Spleen (tissue), 11 donors: ENCODE measurements around the gene ERC1. TPM values are rescaled to one million over a fixed set of nuclear protein-coding genes. Genes with fewer than 3 reads are reported as not detected.

Source experiments
- DNase-seq: peaks from one replicate; pipeline ENCODE4 v3.0.0-alpha.2; 2020
- H3K27ac ChIP-seq, 8 donors: fragments of 200-600 bp; sonication (generic) in 7 of 8; 1 replicate in 4 of 8; 2 replicates in 4 of 8; pipeline versions ENCODE4 v1.5.0 to v1.8.0; 2016 to 2021; ENCODE audit warnings: inconsistent platforms in 4 of 8, mild to moderate bottlenecking in 4 of 8, moderate library complexity in 1 of 8
- H3K27me3 ChIP-seq, 7 donors: fragments of 200-600 bp; sonication (generic) in 6 of 7; replicated peaks in 1 of 7; 1 replicate in 4 of 7; 2 replicates in 3 of 7; pipeline versions ENCODE4 v1.5.0 to v1.8.0; 2016 to 2021; ENCODE audit warnings: inconsistent platforms in 3 of 7, mild to moderate bottlenecking in 1 of 7
- H3K36me3 ChIP-seq, 6 donors: fragments of 200-600 bp; sonication (generic) in 5 of 6; 1 replicate in 4 of 6; 2 replicates in 2 of 6; pipeline versions ENCODE4 v1.5.0 to v1.8.0; 2016 to 2021; ENCODE audit warnings: inconsistent platforms in 2 of 6
- H3K4me1 ChIP-seq, 6 donors: fragments of 200-600 bp; sonication (generic) in 5 of 6; 1 replicate in 3 of 6; 2 replicates in 3 of 6; pipeline versions ENCODE4 v1.5.0 to v1.8.0; 2016 to 2021; ENCODE audit warnings: inconsistent platforms in 3 of 6
- H3K4me3 ChIP-seq, 8 donors: fragments of 200-600 bp; sonication (generic) in 7 of 8; 1 replicate in 4 of 8; 2 replicates in 4 of 8; pipeline versions ENCODE4 v1.5.0 to v1.8.0; 2016 to 2021; ENCODE audit warnings: inconsistent platforms in 4 of 8, mild to moderate bottlenecking in 4 of 8, moderate library complexity in 2 of 8
- H3K9me3 ChIP-seq, 8 donors: fragments of 200-600 bp; sonication (generic) in 7 of 8; 1 replicate in 4 of 8; 2 replicates in 4 of 8; pipeline versions ENCODE4 v1.5.0 to v1.8.0; 2016 to 2021; ENCODE audit warnings: inconsistent platforms in 4 of 8
- POLR2A ChIP-seq, 3 donors: fragments of 450-650 bp; IDR thresholded peaks; one replicate each; pipeline ENCODE4 v1.5.1; 2017; ENCODE audit warnings: antibody characterized with exemption in 3 of 3, mild to moderate bottlenecking in 1 of 3
- POLR2AphosphoS5 ChIP-seq, 3 donors: sonication (generic); formaldehyde crosslinking; IDR thresholded peaks; one replicate each; pipeline ENCODE4 v1.5.1; 2017; ENCODE audit warnings: antibody characterized with exemption in 3 of 3
- WGBS, 5 donors: extraction: QIAGEN DNeasy Blood & Tissue Kit in 3 of 5; methylation state at CpG; one replicate each; pipeline versions ENCODE4 v1.1.5 to v1.1.7; 2013 to 2018; 5-methylcytosine and 5-hydroxymethylcytosine counted together
- intact Hi-C: fragments of 100-400 bp; cut with DNase I; formaldehyde crosslinking; loops from one replicate; pipeline ENCODE4 v1.15.0; 2023; ENCODE audit warnings: low total_unique reads
- polyA plus RNA-seq, 3 donors: library from polyadenylated mRNA; stranded (reverse); fragments of 200-250 nt; gene quantifications; one replicate each; pipeline ENCODE4 v1.2.1, GENCODE V29; 2013
- total RNA-seq, 7 donors: library from RNA; depleted of rRNA in 3 of 7; stranded (reverse); fragments of >200 nt in 3 of 7; fragmentation: NEBNext Ultra II Directional in 4 of 7; extraction: Animal tissue kit (Norgen Biotek cat#: 25700) in 4 of 7; gene quantifications; one replicate each; pipeline versions ENCODE4 v1.1.0 to v1.2.1, GENCODE V29; 2016 to 2021
- TF ChIP-seq, protein P1 (sequence below), 11 experiments: fragments of 200-600 bp in 7 of 11; fragments of 450-650 bp in 4 of 11; sonication (generic) in 4 of 11; IDR thresholded peaks in 8 of 11; conservative IDR thresholded peaks in 3 of 11; 1 replicate in 7 of 11; 2 replicates in 4 of 11; pipeline versions ENCODE4 v1.4.0 to v1.8.0; 2016 to 2021; ENCODE audit warnings: antibody characterized with exemption in 11 of 11, inconsistent platforms in 4 of 11, mild to moderate bottlenecking in 1 of 11
- donor health status: healthy with polysubstance abuse.
- donor health status: DM: no; HTN: no; CAD: no; lungs with moderate emphysema.
- donor health status: DM: no; HTN: no; CAD: no.
- donor health status: Bipolar disorder and iron deficiency.
- donor health status: healthy.
- donor health status: DM: no; HTN: no; CAD: no.
- donor health status: DM: yes; HTN: yes; CAD: no.

Gene ERC1
- total and polyA plus RNA-seq, 10 donors, result 1.2 to 73.4 (median 42.6) TPM

DNA sequence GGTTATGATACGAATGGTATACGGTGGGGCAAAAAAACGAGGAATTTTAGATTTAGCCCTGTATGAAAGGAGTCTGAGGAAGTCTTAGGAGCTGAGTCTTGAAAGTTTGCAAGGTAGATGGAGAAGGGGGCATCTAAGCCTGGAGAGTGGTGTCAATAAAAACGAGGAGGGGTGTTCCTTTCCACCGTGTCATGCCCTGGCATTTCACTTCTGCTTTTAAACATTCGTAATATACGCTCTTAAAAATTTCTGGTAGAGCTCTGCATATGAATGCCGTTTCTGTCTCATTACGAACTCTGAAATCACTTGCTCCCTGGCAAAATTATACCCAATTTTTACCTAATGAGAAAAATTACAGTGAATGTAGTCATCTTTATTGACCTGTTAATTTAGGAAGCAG, 170.2 kb downstream of the ERC1 start:
- TF ChIP-seq POLR2AphosphoS5 (IDR thresholded peaks at IDR 0.05), result no peak
- no peak for TF ChIP-seq POLR2A (IDR thresholded peaks at IDR 0.05)
- TF ChIP-seq, protein P1, sequence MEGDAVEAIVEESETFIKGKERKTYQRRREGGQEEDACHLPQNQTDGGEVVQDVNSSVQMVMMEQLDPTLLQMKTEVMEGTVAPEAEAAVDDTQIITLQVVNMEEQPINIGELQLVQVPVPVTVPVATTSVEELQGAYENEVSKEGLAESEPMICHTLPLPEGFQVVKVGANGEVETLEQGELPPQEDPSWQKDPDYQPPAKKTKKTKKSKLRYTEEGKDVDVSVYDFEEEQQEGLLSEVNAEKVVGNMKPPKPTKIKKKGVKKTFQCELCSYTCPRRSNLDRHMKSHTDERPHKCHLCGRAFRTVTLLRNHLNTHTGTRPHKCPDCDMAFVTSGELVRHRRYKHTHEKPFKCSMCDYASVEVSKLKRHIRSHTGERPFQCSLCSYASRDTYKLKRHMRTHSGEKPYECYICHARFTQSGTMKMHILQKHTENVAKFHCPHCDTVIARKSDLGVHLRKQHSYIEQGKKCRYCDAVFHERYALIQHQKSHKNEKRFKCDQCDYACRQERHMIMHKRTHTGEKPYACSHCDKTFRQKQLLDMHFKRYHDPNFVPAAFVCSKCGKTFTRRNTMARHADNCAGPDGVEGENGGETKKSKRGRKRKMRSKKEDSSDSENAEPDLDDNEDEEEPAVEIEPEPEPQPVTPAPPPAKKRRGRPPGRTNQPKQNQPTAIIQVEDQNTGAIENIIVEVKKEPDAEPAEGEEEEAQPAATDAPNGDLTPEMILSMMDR (IDR thresholded peaks at IDR 0.05 in 8 of 11, conservative IDR thresholded peaks at IDR 0.05 in 3 of 11), result no peak
- intact Hi-C loops, result no loop called here
- peaks cover 0 to 16% (median 0%) of the 10 kb centered on the region in 6 donors for H3K36me3 ChIP-seq
- H3K4me3 ChIP-seq, result no peak overlapping the region
- DNase-seq, result no peak
- H3K27me3 ChIP-seq, result no peaks in the 10 kb centered on the region
- H3K4me1 ChIP-seq, result peaks cover 0 to 12% (median 0%) of the 10 kb centered on the region in 6 donors
- H3K9me3 ChIP-seq, result no peaks in the 10 kb centered on the region
- 56 to 77% (median 66%) methylated on average over 9 of the region's 9 CpGs for WGBS, 5 donors
- H3K27ac ChIP-seq, result no peak overlapping the region

DNA sequence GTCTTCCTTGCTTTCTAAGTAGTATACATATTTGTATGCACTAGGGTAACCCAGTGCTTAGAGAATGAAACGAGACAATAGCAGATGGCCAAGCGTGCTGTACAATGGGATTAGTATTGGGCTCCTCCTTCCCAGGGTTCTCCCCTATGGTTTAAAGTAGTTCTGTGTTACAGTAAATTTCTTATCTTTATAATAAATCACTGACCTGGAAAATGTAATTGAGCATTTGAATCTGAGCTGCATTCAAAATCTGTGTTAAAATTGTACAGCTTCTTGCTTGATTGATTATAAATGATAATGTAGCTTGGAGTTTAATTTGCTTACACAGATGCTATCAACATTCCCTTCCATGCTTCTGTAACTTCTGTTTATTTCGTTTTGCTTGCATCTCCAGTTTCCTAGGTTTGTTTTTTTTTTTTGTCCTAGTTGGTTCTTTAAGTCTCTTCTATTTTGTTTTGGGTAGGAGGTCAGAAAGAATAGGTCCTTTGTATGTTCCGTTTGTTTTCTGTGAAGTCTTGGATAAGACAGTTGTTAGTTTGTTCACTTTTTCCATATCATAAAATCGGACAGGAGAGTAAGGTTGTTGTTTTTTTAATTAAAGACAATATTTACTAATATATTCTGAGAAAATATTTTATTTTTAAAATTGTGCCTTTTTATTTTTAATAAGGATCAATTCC, 171.2 kb downstream of the ERC1 start:
- no peak overlapping the region for H3K27ac ChIP-seq
- TF ChIP-seq POLR2A (IDR thresholded peaks at IDR 0.05) (no peak), POLR2AphosphoS5 (IDR thresholded peaks at IDR 0.05) (no peak)
- TF ChIP-seq, protein P1 (IDR thresholded peaks at IDR 0.05 in 8 of 11, conservative IDR thresholded peaks at IDR 0.05 in 3 of 11), result no peak
- no peaks in the 10 kb centered on the region for H3K9me3 ChIP-seq
- H3K36me3 ChIP-seq, result peaks cover 0 to 16% (median 0%) of the 10 kb centered on the region in 6 donors
- intact Hi-C loops, result no loop called here
- H3K4me1 ChIP-seq, result peaks cover 0 to 16% (median 0%) of the 10 kb centered on the region in 6 donors
- no peak for DNase-seq
- 86 to 92% (median 88%) methylated on average over 5 of the region's 5 CpGs for WGBS, 5 donors
- H3K27me3 ChIP-seq, result no peaks in the 10 kb centered on the region
- no peak overlapping the region for H3K4me3 ChIP-seq

DNA sequence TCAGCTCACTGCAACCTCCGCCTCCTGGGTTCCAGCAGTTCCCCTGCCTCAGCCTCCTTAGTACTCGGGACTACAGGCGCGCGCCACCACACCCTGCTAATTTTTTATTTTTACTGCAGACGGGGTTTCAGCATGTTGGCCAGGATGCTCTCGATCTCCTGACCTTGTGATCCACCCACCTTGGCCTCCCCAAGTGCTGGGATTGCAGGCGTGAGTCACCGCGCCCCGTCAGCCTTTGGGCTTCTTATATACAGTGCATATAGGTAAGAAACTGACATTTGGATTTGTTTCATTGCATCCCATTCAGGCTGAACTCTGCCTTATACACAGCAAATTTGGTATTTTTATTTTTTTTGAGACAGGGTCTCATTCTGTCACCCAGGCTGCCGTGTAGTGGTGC, 176.8 kb downstream of the ERC1 start:
- H3K4me1 ChIP-seq, result peaks cover 0 to 12% (median 0%) of the 10 kb centered on the region in 6 donors
- intact Hi-C loops, result no loop called here
- TF ChIP-seq POLR2AphosphoS5 (IDR thresholded peaks at IDR 0.05) (no peak), POLR2A (IDR thresholded peaks at IDR 0.05) (no peak)
- TF ChIP-seq, protein P1 (IDR thresholded peaks at IDR 0.05 in 8 of 11, conservative IDR thresholded peaks at IDR 0.05 in 3 of 11), result no peak
- no peaks in the 10 kb centered on the region for H3K27me3 ChIP-seq
- H3K9me3 ChIP-seq, result no peaks in the 10 kb centered on the region
- no peak overlapping the region for H3K4me3 ChIP-seq
- peaks cover 0 to 25% (median 0%) of the 10 kb centered on the region in 6 donors for H3K36me3 ChIP-seq
- DNase-seq, result no peak
- H3K27ac ChIP-seq, result no peak overlapping the region
- WGBS, 5 donors, result 88 to 93% (median 91%) methylated on average over 12 of the region's 12 CpGs

DNA sequence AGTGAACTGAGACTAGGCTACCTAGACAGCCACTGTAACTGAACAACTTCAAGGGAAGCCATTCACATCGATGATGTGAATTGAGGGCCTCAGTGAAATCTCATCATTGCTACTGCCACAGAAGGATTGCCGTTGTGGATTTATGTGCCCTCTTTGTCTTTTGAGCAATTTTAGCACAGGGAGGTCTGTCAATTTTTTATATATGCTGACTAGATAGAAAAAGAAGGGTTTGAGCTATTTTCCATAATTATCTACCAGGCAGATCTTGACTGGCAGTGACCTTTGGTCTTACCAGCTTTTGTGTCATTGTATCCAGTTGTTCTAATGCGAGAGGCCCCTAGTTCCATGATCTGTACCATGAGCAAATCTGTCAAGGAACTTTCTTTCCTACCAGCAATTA, 179.4 kb downstream of the ERC1 start:
- Histone ChIP-seq H3K27ac (no peak overlapping the region), H3K9me3 (no peaks in the 10 kb centered on the region), H3K36me3 (peaks cover 0 to 21% (median 0%) of the 10 kb centered on the region in 6 donors), H3K27me3 (no peaks in the 10 kb centered on the region), H3K4me3 (no peak overlapping the region), H3K4me1 (peaks cover 0 to 12% (median 0%) of the 10 kb centered on the region in 6 donors)
- DNase-seq, result no peak
- intact Hi-C loops, result no loop called here
- 96 to 99% (median 98%) methylated on average over 3 of the region's 3 CpGs for WGBS, 5 donors
- TF ChIP-seq, protein P1 (IDR thresholded peaks at IDR 0.05 in 8 of 11, conservative IDR thresholded peaks at IDR 0.05 in 3 of 11), result no peak
- no peak for TF ChIP-seq POLR2AphosphoS5 (IDR thresholded peaks at IDR 0.05)
- TF ChIP-seq POLR2A (IDR thresholded peaks at IDR 0.05), result no peak
